Liver (tissue), 9 donors: ENCODE data around the gene AZGP1. TPM values are rescaled to one million over a fixed set of nuclear protein-coding genes. Genes with fewer than 3 reads are reported as not detected.
A peak's percentile ranks its signal among the peaks of the same experiment; 100 is the strongest.

Experiments used
- DNase-seq: peaks from one replicate; pipeline ENCODE4 v3.0.0-alpha.2; 2017; ENCODE audit warnings: low spot score
- H3K27ac ChIP-seq, 2 donors: one replicate each; pipeline ENCODE4 v1.7.0; 2013; ENCODE audit warnings: inconsistent platforms in 2 of 2, low read length in 2 of 2, control low read depth in 1 of 2, low read depth in 1 of 2, mild to moderate bottlenecking in 1 of 2
- H3K27me3 ChIP-seq, 4 donors: one replicate each; pipeline versions ENCODE4 v1.6.1 to v1.7.0; 2013; ENCODE audit warnings: low read length in 3 of 4, inconsistent platforms in 1 of 4, mild to moderate bottlenecking in 1 of 4, moderate library complexity in 1 of 4; ENCODE audit not compliant: control insufficient read depth in 4 of 4, insufficient read depth in 4 of 4
- H3K36me3 ChIP-seq, 4 donors: one replicate each; pipeline versions ENCODE4 v1.6.1 to v1.7.0; 2013; ENCODE audit warnings: low read length in 3 of 4, mild to moderate bottlenecking in 3 of 4, low read depth in 1 of 4, moderate library complexity in 1 of 4; ENCODE audit not compliant: control insufficient read depth in 4 of 4, insufficient read depth in 3 of 4
- H3K4me1 ChIP-seq, 4 donors: one replicate each; pipeline versions ENCODE4 v1.6.1 to v1.7.0; 2013; ENCODE audit warnings: low read length in 3 of 4, mild to moderate bottlenecking in 3 of 4, moderate library complexity in 1 of 4; ENCODE audit not compliant: control insufficient read depth in 4 of 4, insufficient read depth in 4 of 4
- H3K4me3 ChIP-seq, 3 donors: one replicate each; pipeline versions ENCODE4 v1.6.1 to v1.7.0; 2013; ENCODE audit warnings: low read length in 3 of 3, control low read depth in 1 of 3, low read depth in 1 of 3, mild to moderate bottlenecking in 1 of 3
- H3K9ac ChIP-seq, 2 donors: one replicate each; pipeline ENCODE4 v1.7.0; 2013; ENCODE audit warnings: low read length in 2 of 2, mild to moderate bottlenecking in 2 of 2, moderate library complexity in 2 of 2, control low read depth in 1 of 2, low read depth in 1 of 2
- H3K9me3 ChIP-seq, 4 donors: one replicate each; pipeline versions ENCODE4 v1.6.1 to v1.7.0; 2013; ENCODE audit warnings: low read length in 3 of 4; ENCODE audit not compliant: control insufficient read depth in 4 of 4
- EGR1 ChIP-seq, 2 donors: IDR thresholded peaks; 2 replicates each; pipeline ENCODE4 v1.6.1; 2016 to 2018; ENCODE audit warnings: antibody characterized with exemption in 2 of 2, low read depth in 2 of 2
- FOXA1 ChIP-seq: IDR thresholded peaks from 2 replicates; pipeline ENCODE4 v1.6.1; 2016; ENCODE audit warnings: antibody characterized with exemption
- FOXA2 ChIP-seq: IDR thresholded peaks from 2 replicates; pipeline ENCODE4 v1.6.1; 2016; ENCODE audit warnings: antibody characterized with exemption
- GABPA ChIP-seq, 2 donors: IDR thresholded peaks in 1 of 2; conservative IDR thresholded peaks in 1 of 2; 2 replicates each; pipeline ENCODE4 v1.6.1; 2016; ENCODE audit warnings: antibody characterized with exemption in 2 of 2, mild to moderate bottlenecking in 1 of 2, moderate library complexity in 1 of 2
- HNF4A ChIP-seq, 2 donors: conservative IDR thresholded peaks; 2 replicates each; pipeline ENCODE4 v1.6.1; 2016; ENCODE audit warnings: antibody characterized with exemption in 2 of 2, mild to moderate bottlenecking in 2 of 2
- HNF4G ChIP-seq: IDR thresholded peaks from 2 replicates; pipeline ENCODE4 v1.6.1; 2016; ENCODE audit warnings: antibody characterized with exemption
- JUND ChIP-seq, 2 donors: IDR thresholded peaks; 2 replicates each; pipeline ENCODE4 v1.6.1; 2016; ENCODE audit warnings: antibody characterized with exemption in 2 of 2
- NR2F2 ChIP-seq: IDR thresholded peaks from 2 replicates; pipeline ENCODE4 v1.6.1; 2016; ENCODE audit warnings: antibody characterized with exemption
- RAD21 ChIP-seq, 2 donors: IDR thresholded peaks; 2 replicates each; pipeline ENCODE4 v1.6.1; 2016; ENCODE audit warnings: antibody characterized with exemption in 2 of 2, mild to moderate bottlenecking in 2 of 2
- RXRA ChIP-seq, 2 donors: IDR thresholded peaks; 2 replicates each; pipeline ENCODE4 v1.6.1; 2017 to 2018; ENCODE audit warnings: antibody characterized with exemption in 2 of 2, mild to moderate bottlenecking in 1 of 2
- SP1 ChIP-seq: IDR thresholded peaks from 2 replicates; pipeline ENCODE4 v1.6.1; 2018; ENCODE audit warnings: antibody characterized with exemption, mild to moderate bottlenecking
- TAF1 ChIP-seq: conservative IDR thresholded peaks from 2 replicates; pipeline ENCODE4 v1.6.1; 2016; ENCODE audit warnings: antibody characterized with exemption, mild to moderate bottlenecking
- YY1 ChIP-seq: IDR thresholded peaks from 2 replicates; pipeline ENCODE4 v1.6.1; 2016; ENCODE audit warnings: antibody characterized with exemption, mild to moderate bottlenecking
- ZBTB33 ChIP-seq: IDR thresholded peaks from 2 replicates; pipeline ENCODE4 v1.6.1; 2016; ENCODE audit warnings: antibody characterized with exemption
- WGBS: extraction: QIAGEN DNeasy Blood & Tissue Kit; methylation state at CpG from one replicate; pipeline ENCODE4 v1.1.7; 2013; 5-methylcytosine and 5-hydroxymethylcytosine counted together
- polyA plus RNA-seq, 2 donors: library from polyadenylated mRNA; stranded (reverse) in 1 of 2; unstranded in 1 of 2; fragments of 200-250 nt in 1 of 2; fragments of >200 nt in 1 of 2; fragmentation: Nextera tagmentation in 1 of 2; extraction: Ambion mirVana in 1 of 2; gene quantifications; one replicate each; pipeline versions ENCODE4 v1.2.1 to v1.2.3, GENCODE V29; 2013 to 2015
- total RNA-seq, 2 donors: library from RNA; depleted of rRNA; stranded (reverse); fragments of >200 nt; gene quantifications; one replicate each; pipeline ENCODE4 v1.2.3, GENCODE V29; 2014
- TF ChIP-seq, protein P1 (sequence below): IDR thresholded peaks from 2 replicates; pipeline ENCODE4 v1.6.1; 2016; ENCODE audit warnings: antibody characterized with exemption, mild to moderate bottlenecking
- TF ChIP-seq, protein P2 (sequence below): IDR thresholded peaks from 2 replicates; pipeline ENCODE4 v1.6.1; 2016; ENCODE audit warnings: antibody characterized with exemption
- TF ChIP-seq, protein P3 (sequence below): IDR thresholded peaks from 2 replicates; pipeline ENCODE4 v1.6.1; 2016; ENCODE audit warnings: antibody characterized with exemption
- TF ChIP-seq, protein P4 (sequence below): fragments of 150-350 bp; IDR thresholded peaks from 2 replicates; pipeline ENCODE4 v1.5.1; 2017; ENCODE audit warnings: improper control_type of control experiment, low read depth, low read length; ENCODE audit not compliant: missing input control
- donor health status: healthy.
- donor health status: healthy.
- donor health status: healthy.
- donor health status: healthy.
- donor health status: healthy.

AZGP1 gene
- total and polyA plus RNA-seq, 4 donors = 99.5 to 2,721 (median 1,150) TPM

GRCh38 chr7:100023526-100023925 is 47.7 kb upstream of the AZGP1 start:
- WGBS = 37% methylated on average over 12 of the region's 12 CpGs
- Histone ChIP-seq H3K9ac (peak overlapping the region; percentile 15 to 51), H3K36me3 (peaks cover 12 to 26% (median 18%) of the 10 kb centered on the region in 4 donors), H3K4me1 (peaks cover 19 to 69% (median 46%) of the 10 kb centered on the region in 4 donors), H3K9me3 (no peaks in the 10 kb centered on the region), H3K27ac (peak overlapping the region; percentile 71 to 73), H3K27me3 (no peaks in the 10 kb centered on the region), H3K4me3 (peak overlapping the region; percentile 4 to 29 (median 21))
- DNase-seq = no peak
- TF ChIP-seq NR2F2 (no peak), SP1 (no peak), JUND (IDR thresholded peaks at IDR 0.05) (no peak), FOXA1 (no peak), RXRA (IDR thresholded peaks at IDR 0.05) (no peak), EGR1 (IDR thresholded peaks at IDR 0.05; ENCODE audit: low read depth in 2 of 2) (no peak), FOXA2 (no peak), YY1 (no peak), GABPA (IDR thresholded peaks at IDR 0.05 in 1 of 2, conservative IDR thresholded peaks at IDR 0.05 in 1 of 2) (no peak), RAD21 (IDR thresholded peaks at IDR 0.05) (no peak), TAF1 (no peak)
- TF ChIP-seq, protein P1, sequence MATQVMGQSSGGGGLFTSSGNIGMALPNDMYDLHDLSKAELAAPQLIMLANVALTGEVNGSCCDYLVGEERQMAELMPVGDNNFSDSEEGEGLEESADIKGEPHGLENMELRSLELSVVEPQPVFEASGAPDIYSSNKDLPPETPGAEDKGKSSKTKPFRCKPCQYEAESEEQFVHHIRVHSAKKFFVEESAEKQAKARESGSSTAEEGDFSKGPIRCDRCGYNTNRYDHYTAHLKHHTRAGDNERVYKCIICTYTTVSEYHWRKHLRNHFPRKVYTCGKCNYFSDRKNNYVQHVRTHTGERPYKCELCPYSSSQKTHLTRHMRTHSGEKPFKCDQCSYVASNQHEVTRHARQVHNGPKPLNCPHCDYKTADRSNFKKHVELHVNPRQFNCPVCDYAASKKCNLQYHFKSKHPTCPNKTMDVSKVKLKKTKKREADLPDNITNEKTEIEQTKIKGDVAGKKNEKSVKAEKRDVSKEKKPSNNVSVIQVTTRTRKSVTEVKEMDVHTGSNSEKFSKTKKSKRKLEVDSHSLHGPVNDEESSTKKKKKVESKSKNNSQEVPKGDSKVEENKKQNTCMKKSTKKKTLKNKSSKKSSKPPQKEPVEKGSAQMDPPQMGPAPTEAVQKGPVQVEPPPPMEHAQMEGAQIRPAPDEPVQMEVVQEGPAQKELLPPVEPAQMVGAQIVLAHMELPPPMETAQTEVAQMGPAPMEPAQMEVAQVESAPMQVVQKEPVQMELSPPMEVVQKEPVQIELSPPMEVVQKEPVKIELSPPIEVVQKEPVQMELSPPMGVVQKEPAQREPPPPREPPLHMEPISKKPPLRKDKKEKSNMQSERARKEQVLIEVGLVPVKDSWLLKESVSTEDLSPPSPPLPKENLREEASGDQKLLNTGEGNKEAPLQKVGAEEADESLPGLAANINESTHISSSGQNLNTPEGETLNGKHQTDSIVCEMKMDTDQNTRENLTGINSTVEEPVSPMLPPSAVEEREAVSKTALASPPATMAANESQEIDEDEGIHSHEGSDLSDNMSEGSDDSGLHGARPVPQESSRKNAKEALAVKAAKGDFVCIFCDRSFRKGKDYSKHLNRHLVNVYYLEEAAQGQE = no peak
- TF ChIP-seq, protein P2, sequence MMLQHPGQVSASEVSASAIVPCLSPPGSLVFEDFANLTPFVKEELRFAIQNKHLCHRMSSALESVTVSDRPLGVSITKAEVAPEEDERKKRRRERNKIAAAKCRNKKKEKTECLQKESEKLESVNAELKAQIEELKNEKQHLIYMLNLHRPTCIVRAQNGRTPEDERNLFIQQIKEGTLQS = no peak
- TF ChIP-seq, protein P3, sequence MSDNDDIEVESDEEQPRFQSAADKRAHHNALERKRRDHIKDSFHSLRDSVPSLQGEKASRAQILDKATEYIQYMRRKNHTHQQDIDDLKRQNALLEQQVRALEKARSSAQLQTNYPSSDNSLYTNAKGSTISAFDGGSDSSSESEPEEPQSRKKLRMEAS = no peak

- no peaks in the 10 kb centered on the region for H3K9me3 ChIP-seq
- H3K27ac ChIP-seq = peak overlapping the region; percentile 71 to 73
- H3K4me3 ChIP-seq = peak overlapping the region in 2 of 3 donors; percentile 14 to 29
- DNase-seq = no peak
- TF ChIP-seq GABPA (IDR thresholded peaks at IDR 0.05 in 1 of 2, conservative IDR thresholded peaks at IDR 0.05 in 1 of 2) (peak in 1 of 2 donors; percentile 51), FOXA2 (peak; percentile 35), JUND (IDR thresholded peaks at IDR 0.05) (peak; percentile 40 to 70), SP1 (peak; percentile 56), TAF1 (no peak), NR2F2 (no peak), YY1 (peak; percentile 73), RXRA (IDR thresholded peaks at IDR 0.05) (peak; percentile 63 to 91), HNF4A (conservative IDR thresholded peaks at IDR 0.05) (peak; percentile 74 to 85), HNF4G (peak; percentile 5), RAD21 (IDR thresholded peaks at IDR 0.05) (peak; percentile 29 to 56), ZBTB33 (peak; percentile 63), EGR1 (IDR thresholded peaks at IDR 0.05; ENCODE audit: low read depth in 2 of 2) (no peak), FOXA1 (no peak)
- TF ChIP-seq, protein P3 = peak; percentile 92
- TF ChIP-seq, protein P1 = peak; percentile 57
- TF ChIP-seq, protein P4, sequence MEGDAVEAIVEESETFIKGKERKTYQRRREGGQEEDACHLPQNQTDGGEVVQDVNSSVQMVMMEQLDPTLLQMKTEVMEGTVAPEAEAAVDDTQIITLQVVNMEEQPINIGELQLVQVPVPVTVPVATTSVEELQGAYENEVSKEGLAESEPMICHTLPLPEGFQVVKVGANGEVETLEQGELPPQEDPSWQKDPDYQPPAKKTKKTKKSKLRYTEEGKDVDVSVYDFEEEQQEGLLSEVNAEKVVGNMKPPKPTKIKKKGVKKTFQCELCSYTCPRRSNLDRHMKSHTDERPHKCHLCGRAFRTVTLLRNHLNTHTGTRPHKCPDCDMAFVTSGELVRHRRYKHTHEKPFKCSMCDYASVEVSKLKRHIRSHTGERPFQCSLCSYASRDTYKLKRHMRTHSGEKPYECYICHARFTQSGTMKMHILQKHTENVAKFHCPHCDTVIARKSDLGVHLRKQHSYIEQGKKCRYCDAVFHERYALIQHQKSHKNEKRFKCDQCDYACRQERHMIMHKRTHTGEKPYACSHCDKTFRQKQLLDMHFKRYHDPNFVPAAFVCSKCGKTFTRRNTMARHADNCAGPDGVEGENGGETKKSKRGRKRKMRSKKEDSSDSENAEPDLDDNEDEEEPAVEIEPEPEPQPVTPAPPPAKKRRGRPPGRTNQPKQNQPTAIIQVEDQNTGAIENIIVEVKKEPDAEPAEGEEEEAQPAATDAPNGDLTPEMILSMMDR = no peak
- TF ChIP-seq, protein P2 = no peak
- 22% methylated on average over 5 of the region's 5 CpGs for WGBS
- peaks cover 9 to 23% (median 18%) of the 10 kb centered on the region in 4 donors for H3K36me3 ChIP-seq
- H3K4me1 ChIP-seq = peaks cover 23 to 75% (median 53%) of the 10 kb centered on the region in 4 donors
- H3K27me3 ChIP-seq = no peaks in the 10 kb centered on the region
- peak overlapping the region; percentile 10 to 22 for H3K9ac ChIP-seq
Measured at GRCh38 chr7:100022621-100023020, 46.8 kb upstream of the AZGP1 start.
